Calu3 (cell line): Measurements from ENCODE around the gene CAMSAP1. TPM values are rescaled to one million over a fixed set of nuclear protein-coding genes. Genes with fewer than 3 reads are reported as not detected.

ENCODE experiments used
- Bru-seq: library from RNA; stranded (reverse); fragments of 400-500 nt; gene quantifications from one replicate; lab custom pipeline; 2021; lab: Mats Ljungman, UMichigan
- BruChase-seq, 2 experiments: library from RNA; stranded (reverse); fragments of 400-500 nt; gene quantifications; one replicate each; lab custom pipeline; 2021; lab: Mats Ljungman, UMichigan
- BruUV-seq: library from RNA; stranded (reverse); fragments of 400-500 nt; replicated peaks from 2 replicates; lab custom pipeline; 2021; lab: Mats Ljungman, UMichigan
- CTCF ChIA-PET: fragments of 300-600 bp; sonication (Branson Sonifier 250); formaldehyde crosslinking; loops from one replicate; lab custom pipeline; 2022; ENCODE audit warnings: antibody characterized with exemption; lab: Charles Lee
- DNase-seq: peaks from one replicate; pipeline ENCODE4 v3.0.0; 2022
- H3K27ac Mint-ChIP-seq: one replicate; pipeline ENCODE4 v1.8.0; 2022; ENCODE audit warnings: mixed read lengths; ENCODE audit not compliant: unreplicated experiment
- H3K27me3 Mint-ChIP-seq: one replicate; pipeline ENCODE4 v1.8.0; 2022; ENCODE audit warnings: mixed read lengths; ENCODE audit not compliant: unreplicated experiment
- H3K36me3 Mint-ChIP-seq: one replicate; pipeline ENCODE4 v1.8.0; 2022; ENCODE audit warnings: mild to moderate bottlenecking, moderate library complexity, mixed read lengths; ENCODE audit not compliant: insufficient read depth, unreplicated experiment
- H3K4me1 Mint-ChIP-seq: one replicate; pipeline ENCODE4 v1.8.0; 2022; ENCODE audit warnings: mild to moderate bottlenecking, low read depth, mixed read lengths; ENCODE audit not compliant: unreplicated experiment
- H3K4me3 Mint-ChIP-seq: one replicate; pipeline ENCODE4 v1.8.0; 2022; ENCODE audit warnings: mild to moderate bottlenecking, low read depth, moderate library complexity, mixed read lengths; ENCODE audit not compliant: unreplicated experiment
- H3K9me3 Mint-ChIP-seq: one replicate; pipeline ENCODE4 v1.8.0; 2022; ENCODE audit warnings: low read depth, mixed read lengths; ENCODE audit not compliant: unreplicated experiment
- intact Hi-C: fragments of 100-400 bp; cut with micrococcal nuclease; formaldehyde crosslinking; loops from one replicate; pipeline ENCODE4 v1.10.0; 2022; ENCODE audit not compliant: unreplicated experiment
- long read RNA-seq: library from polyadenylated mRNA; stranded (forward); transcript quantifications from one replicate; pipeline ENCODE4 v2.0.0, GENCODE V29; 2022
- total RNA-seq: library from RNA; stranded (reverse); gene quantifications from 2 replicates; pipeline ENCODE4 v1.2.3, GENCODE V29; 2022
- TF ChIP-seq, protein P1 (sequence below): fragments of 200-600 bp; IDR thresholded peaks from one replicate; pipeline ENCODE4 v1.8.0; 2022; ENCODE audit warnings: antibody characterized with exemption; ENCODE audit not compliant: unreplicated experiment

CAMSAP1 gene, protein sequence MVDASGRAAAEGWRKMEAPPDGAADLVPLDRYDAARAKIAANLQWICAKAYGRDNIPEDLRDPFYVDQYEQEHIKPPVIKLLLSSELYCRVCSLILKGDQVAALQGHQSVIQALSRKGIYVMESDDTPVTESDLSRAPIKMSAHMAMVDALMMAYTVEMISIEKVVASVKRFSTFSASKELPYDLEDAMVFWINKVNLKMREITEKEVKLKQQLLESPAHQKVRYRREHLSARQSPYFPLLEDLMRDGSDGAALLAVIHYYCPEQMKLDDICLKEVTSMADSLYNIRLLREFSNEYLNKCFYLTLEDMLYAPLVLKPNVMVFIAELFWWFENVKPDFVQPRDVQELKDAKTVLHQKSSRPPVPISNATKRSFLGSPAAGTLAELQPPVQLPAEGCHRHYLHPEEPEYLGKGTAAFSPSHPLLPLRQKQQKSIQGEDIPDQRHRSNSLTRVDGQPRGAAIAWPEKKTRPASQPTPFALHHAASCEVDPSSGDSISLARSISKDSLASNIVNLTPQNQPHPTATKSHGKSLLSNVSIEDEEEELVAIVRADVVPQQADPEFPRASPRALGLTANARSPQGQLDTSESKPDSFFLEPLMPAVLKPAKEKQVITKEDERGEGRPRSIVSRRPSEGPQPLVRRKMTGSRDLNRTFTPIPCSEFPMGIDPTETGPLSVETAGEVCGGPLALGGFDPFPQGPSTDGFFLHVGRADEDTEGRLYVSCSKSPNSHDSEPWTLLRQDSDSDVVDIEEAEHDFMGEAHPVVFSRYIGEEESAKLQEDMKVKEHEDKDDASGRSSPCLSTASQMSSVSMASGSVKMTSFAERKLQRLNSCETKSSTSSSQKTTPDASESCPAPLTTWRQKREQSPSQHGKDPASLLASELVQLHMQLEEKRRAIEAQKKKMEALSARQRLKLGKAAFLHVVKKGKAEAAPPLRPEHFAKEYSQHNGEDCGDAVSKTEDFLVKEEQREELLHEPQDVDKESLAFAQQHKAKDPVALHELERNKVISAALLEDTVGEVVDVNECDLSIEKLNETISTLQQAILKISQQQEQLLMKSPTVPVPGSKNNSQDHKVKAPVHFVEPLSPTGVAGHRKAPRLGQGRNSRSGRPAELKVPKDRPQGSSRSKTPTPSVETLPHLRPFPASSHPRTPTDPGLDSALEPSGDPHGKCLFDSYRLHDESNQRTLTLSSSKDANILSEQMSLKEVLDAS (N-terminal part only)
- total RNA-seq (28.1 and 29.9 TPM in 2 replicates), Bru-seq, nascent RNA (percentile 71 among the genes with signal in this experiment), BruChase-seq, experiment 1, labeled RNA remaining after a 6-hour chase (percentile 74 among the genes with signal in this experiment), BruChase-seq, experiment 2, labeled RNA remaining after a 2-hour chase (percentile 68 among the genes with signal in this experiment)
- long read RNA-seq, partial matches to known transcripts = 3 of 7 reads
- long read RNA-seq, other reads (novel, unspliced or antisense) = 4 of 7 reads

DNA sequence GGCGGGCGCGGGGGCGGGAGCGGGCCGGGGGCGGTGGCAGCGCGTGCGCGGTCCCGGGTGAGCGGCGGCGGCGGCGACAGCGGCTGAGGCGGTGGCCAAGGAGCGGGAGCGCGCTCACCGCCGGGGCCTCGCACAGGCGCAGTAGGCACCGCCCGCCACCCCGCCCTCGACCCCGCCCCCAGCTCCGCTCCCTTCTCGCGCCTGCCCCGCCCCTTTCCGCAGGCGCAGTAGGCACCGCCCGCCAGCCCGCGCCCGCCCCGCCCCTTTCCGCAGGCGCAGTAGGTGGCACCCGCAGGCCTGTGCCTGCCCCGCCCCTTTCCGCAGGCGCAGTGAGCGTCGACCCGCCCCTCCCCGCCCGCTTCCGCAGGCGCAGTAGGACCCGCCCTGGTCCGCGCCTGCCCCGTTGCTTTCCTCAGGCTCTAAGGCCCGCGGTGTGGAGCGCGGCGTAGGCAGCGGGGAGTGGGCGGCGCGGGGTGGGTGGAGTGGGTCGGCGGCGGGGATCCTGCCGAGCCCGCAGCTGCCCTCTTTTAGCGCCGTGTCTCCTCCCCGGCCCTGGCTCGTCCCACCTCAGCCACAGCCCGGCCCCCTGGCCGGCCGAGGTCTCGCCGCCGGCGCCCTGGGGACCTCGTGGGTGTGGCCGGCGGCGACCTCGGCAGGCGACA, at the start of gene CAMSAP1:
Gene CAMSAP1, minus strand, starts transcription at position 116 of the 662 bp plus-strand sequence. CDS start 387 bp downstream, outside the sequence.
- H3K36me3 Mint-ChIP-seq = peaks cover 63% of the 10 kb centered on the region
- TF ChIP-seq, protein P1, sequence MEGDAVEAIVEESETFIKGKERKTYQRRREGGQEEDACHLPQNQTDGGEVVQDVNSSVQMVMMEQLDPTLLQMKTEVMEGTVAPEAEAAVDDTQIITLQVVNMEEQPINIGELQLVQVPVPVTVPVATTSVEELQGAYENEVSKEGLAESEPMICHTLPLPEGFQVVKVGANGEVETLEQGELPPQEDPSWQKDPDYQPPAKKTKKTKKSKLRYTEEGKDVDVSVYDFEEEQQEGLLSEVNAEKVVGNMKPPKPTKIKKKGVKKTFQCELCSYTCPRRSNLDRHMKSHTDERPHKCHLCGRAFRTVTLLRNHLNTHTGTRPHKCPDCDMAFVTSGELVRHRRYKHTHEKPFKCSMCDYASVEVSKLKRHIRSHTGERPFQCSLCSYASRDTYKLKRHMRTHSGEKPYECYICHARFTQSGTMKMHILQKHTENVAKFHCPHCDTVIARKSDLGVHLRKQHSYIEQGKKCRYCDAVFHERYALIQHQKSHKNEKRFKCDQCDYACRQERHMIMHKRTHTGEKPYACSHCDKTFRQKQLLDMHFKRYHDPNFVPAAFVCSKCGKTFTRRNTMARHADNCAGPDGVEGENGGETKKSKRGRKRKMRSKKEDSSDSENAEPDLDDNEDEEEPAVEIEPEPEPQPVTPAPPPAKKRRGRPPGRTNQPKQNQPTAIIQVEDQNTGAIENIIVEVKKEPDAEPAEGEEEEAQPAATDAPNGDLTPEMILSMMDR = no peak
- H3K27me3 Mint-ChIP-seq = no peaks in the 10 kb centered on the region
- H3K4me3 Mint-ChIP-seq = peak within 1 kb of the TSS; percentile 73
- CTCF ChIA-PET = interaction anchor here (0.6 to 0.7 kb wide), 2 partner anchors 17 to 568 kb away, joined by 3 to 4 read pairs; no protein-coding TSS in a partner anchor
- no peak within 1 kb of the TSS for H3K27ac Mint-ChIP-seq
- DNase-seq = peak; percentile 90
- H3K4me1 Mint-ChIP-seq = peaks cover 9% of the 10 kb centered on the region
- BruUV-seq = no TSS peak
- intact Hi-C loops = no loop called here
- H3K9me3 Mint-ChIP-seq = peaks cover 15% of the 10 kb centered on the region

DNA sequence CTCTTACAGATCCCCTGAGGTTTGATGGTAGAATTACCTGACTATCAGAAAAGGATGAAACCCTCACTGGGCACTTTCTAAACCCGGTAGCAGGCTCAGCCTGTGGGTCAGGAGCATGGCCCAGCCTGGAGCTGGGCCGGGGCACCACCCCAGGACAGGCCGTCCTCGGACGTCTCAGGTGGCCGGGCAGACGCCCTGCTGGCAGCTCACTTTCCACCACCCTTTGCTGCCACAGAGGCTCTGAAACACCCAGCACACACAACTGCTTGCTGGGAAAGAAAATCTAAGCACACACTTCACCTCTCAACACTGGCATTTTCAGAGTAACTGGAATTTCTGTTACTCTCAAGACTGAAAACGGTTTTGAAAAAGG, 49.4 kb upstream of the CAMSAP1 start:
- CTCF ChIA-PET = interaction anchor here (0.5 kb wide), 1 partner anchor 148 kb away, joined by 5 read pairs; no protein-coding TSS in a partner anchor
- H3K27me3 Mint-ChIP-seq = no peaks in the 10 kb centered on the region
- no peak overlapping the region for H3K27ac Mint-ChIP-seq
- H3K9me3 Mint-ChIP-seq = no peaks in the 10 kb centered on the region
- H3K4me1 Mint-ChIP-seq = peaks cover 5% of the 10 kb centered on the region
- peaks cover 17% of the 10 kb centered on the region for H3K36me3 Mint-ChIP-seq
- DNase-seq = no peak
- TF ChIP-seq, protein P1 = no peak
- no peak overlapping the region for H3K4me3 Mint-ChIP-seq
- no TSS peak for BruUV-seq
- intact Hi-C loops = no loop called here

DNA sequence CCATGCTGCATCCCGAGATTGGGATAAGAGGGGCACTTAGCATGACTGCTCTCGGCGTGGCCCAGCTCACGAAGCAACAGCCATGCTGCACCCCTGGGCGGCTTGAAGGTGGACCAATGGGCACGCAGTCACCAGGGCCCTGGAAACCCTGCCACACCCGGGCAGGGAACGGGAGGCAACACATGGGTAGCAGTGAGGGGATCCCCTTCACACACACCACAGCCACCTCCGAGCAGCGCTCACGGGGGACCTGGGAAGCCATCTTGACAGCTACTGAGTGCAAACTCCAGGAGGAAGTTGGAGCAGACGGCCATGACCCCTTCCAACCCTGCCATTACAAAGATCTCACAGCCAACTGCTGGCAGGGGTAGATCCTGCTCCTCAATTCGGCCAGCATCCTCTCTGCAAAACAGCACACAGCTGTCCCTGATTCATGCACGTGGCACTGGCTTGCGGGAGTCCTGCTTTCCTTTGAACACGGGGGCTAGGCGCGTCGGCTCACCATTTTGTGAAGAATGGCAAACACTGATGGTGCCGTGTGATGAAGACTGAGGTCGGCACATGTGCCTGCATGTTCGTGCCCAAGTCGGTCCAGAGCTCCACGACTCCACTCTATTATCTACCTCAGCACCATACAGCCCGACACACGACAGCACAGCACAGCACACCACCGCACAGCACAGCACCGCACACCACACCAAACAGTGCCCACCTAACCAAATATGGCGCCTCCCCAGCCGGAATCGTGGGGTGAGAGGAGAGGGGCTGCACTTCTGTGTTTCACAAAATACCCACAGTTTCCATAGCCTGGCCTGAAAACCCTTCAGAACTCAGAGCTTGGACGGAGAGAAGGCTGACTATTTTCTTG, 48.8 kb upstream of the CAMSAP1 start:
- BruUV-seq = no TSS peak
- H3K27me3 Mint-ChIP-seq = no peaks in the 10 kb centered on the region
- H3K27ac Mint-ChIP-seq = no peak overlapping the region
- no peaks in the 10 kb centered on the region for H3K4me1 Mint-ChIP-seq
- no peak for DNase-seq
- H3K36me3 Mint-ChIP-seq = peaks cover 17% of the 10 kb centered on the region
- CTCF ChIA-PET = interaction anchor here (0.5 kb wide), 1 partner anchor 148 kb away, joined by 5 read pairs; no protein-coding TSS in a partner anchor
- H3K9me3 Mint-ChIP-seq = no peaks in the 10 kb centered on the region
- H3K4me3 Mint-ChIP-seq = no peak overlapping the region
- intact Hi-C loops = no loop called here
- TF ChIP-seq, protein P1 = no peak
